Hepatocyte (in vitro differentiated cells): ENCODE results near the gene GFPT2. TPM values are rescaled to one million over a fixed set of nuclear protein-coding genes. Genes with fewer than 3 reads are reported as not detected.

Experiments used
- DNase-seq: peaks from one replicate; pipeline ENCODE4 v3.0.0-alpha.2; 2016; ENCODE audit warnings: low spot score
- H2AFZ ChIP-seq: fragments of 200-600 bp; sonication (generic); 2 replicates; pipeline ENCODE4 v1.6.0; 2016; ENCODE audit warnings: antibody characterized with exemption, mild to moderate bottlenecking
- H3K27ac ChIP-seq: fragments of 200-600 bp; sonication (generic); 2 replicates; pipeline ENCODE4 v1.5.1; 2016; ENCODE audit warnings: mild to moderate bottlenecking
- H3K27me3 ChIP-seq: fragments of 200-600 bp; sonication (generic); 2 replicates; pipeline ENCODE4 v1.6.1; 2016
- H3K36me3 ChIP-seq: fragments of 200-600 bp; sonication (generic); replicated peaks from 2 replicates; pipeline ENCODE4 v1.5.1; 2016; ENCODE audit warnings: low read depth; ENCODE audit not compliant: insufficient read depth
- H3K4me1 ChIP-seq: fragments of 200-600 bp; sonication (generic); 2 replicates; pipeline ENCODE4 v1.5.1; 2016; ENCODE audit warnings: mild to moderate bottlenecking, moderate library complexity; ENCODE audit not compliant: insufficient read depth
- H3K4me2 ChIP-seq: fragments of 200-600 bp; sonication (generic); 2 replicates; pipeline ENCODE4 v1.6.0; 2016
- H3K4me3 ChIP-seq: fragments of 200-600 bp; sonication (generic); 2 replicates; pipeline ENCODE4 v1.5.1; 2016; ENCODE audit warnings: mild to moderate bottlenecking
- H3K79me2 ChIP-seq: fragments of 200-600 bp; sonication (generic); 2 replicates; pipeline ENCODE4 v1.6.0; 2017; ENCODE audit warnings: mild to moderate bottlenecking
- H3K9me2 ChIP-seq: fragments of 200-600 bp; sonication (generic); replicated peaks from 2 replicates; pipeline ENCODE4 v1.6.0; 2017; ENCODE audit warnings: mild to moderate bottlenecking; ENCODE audit not compliant: insufficient read depth
- H3K9me3 ChIP-seq: fragments of 200-600 bp; sonication (generic); 2 replicates; pipeline ENCODE4 v1.5.1; 2016; ENCODE audit warnings: low read depth, mild to moderate bottlenecking
- H4K20me1 ChIP-seq: fragments of 200-600 bp; sonication (generic); 2 replicates; pipeline ENCODE4 v1.6.0; 2016; ENCODE audit warnings: mild to moderate bottlenecking; ENCODE audit not compliant: insufficient read depth, poor library complexity, severe bottlenecking
- CTCF ChIP-seq: fragments of 200-600 bp; sonication (generic); IDR thresholded peaks from 2 replicates; pipeline ENCODE4 v1.5.1; 2016; ENCODE audit warnings: antibody characterized with exemption, mild to moderate bottlenecking; ENCODE audit not compliant: poor library complexity
- EZH2 ChIP-seq: fragments of 200-600 bp; sonication (generic); IDR thresholded peaks from 2 replicates; pipeline ENCODE4 v1.6.1; 2016; ENCODE audit warnings: antibody characterized with exemption, mild to moderate bottlenecking, borderline replicate concordance
- EZH2phosphoT487 ChIP-seq: fragments of 200-600 bp; sonication (generic); IDR thresholded peaks from one replicate; pipeline ENCODE4 v1.6.1; 2018; ENCODE audit warnings: antibody characterized with exemption, mild to moderate bottlenecking, low read depth, moderate library complexity; ENCODE audit not compliant: unreplicated experiment, severe bottlenecking
- WGBS: methylation state at CpG from one replicate; pipeline ENCODE4 v1.1.6; 2016; ENCODE audit warnings: low lambda C conversion rate; ENCODE audit errors: missing lambda C conversion rate; 5-methylcytosine and 5-hydroxymethylcytosine counted together
- polyA plus RNA-seq: library from polyadenylated mRNA; unstranded; fragments of >200 nt; fragmentation: Nextera tagmentation; extraction: Ambion mirVana; gene quantifications from 2 replicates; pipeline ENCODE4 v1.2.1, GENCODE V29; 2016
- total RNA-seq: library from RNA; depleted of rRNA; stranded (reverse); fragments of >200 nt; gene quantifications from 2 replicates; pipeline ENCODE4 v1.2.3, GENCODE V29; 2014

Gene GFPT2
- total and polyA plus RNA-seq, 2 experiments from 2014 or later, result 15.9 to 44.6 TPM

GRCh38 chr5:180332861-180333260, 20.3 kb downstream of the GFPT2 start:
- no peaks in the 10 kb centered on the region for H3K9me3 ChIP-seq
- H4K20me1 ChIP-seq, result no peaks in the 10 kb centered on the region
- no peaks in the 10 kb centered on the region for H3K36me3 ChIP-seq
- H3K9me2 ChIP-seq, result no peaks in the 10 kb centered on the region
- WGBS, result 98% methylated on average over 3 of the region's 3 CpGs
- H3K4me2 ChIP-seq, result no peak overlapping the region
- H3K27ac ChIP-seq, result no peak overlapping the region
- H3K4me1 ChIP-seq, result peaks cover 9% of the 10 kb centered on the region
- DNase-seq, result no peak
- no peak overlapping the region for H2AFZ ChIP-seq
- TF ChIP-seq EZH2phosphoT487 (no peak), EZH2 (no peak), CTCF (no peak)
- no peaks in the 10 kb centered on the region for H3K27me3 ChIP-seq
- H3K79me2 ChIP-seq, result no peaks in the 10 kb centered on the region
- H3K4me3 ChIP-seq, result no peak overlapping the region

GRCh38 chr5:180332051-180332517, 21.1 kb downstream of the GFPT2 start:
- Histone ChIP-seq H3K4me1 (peaks cover 9% of the 10 kb centered on the region), H3K9me3 (no peaks in the 10 kb centered on the region), H2AFZ (no peak overlapping the region), H3K4me2 (peak overlapping the region; percentile 47), H3K79me2 (no peaks in the 10 kb centered on the region), H3K4me3 (no peak overlapping the region), H4K20me1 (no peaks in the 10 kb centered on the region), H3K27me3 (no peaks in the 10 kb centered on the region), H3K9me2 (no peaks in the 10 kb centered on the region), H3K36me3 (no peaks in the 10 kb centered on the region), H3K27ac (peak overlapping the region; percentile 75)
- no peak for DNase-seq
- TF ChIP-seq EZH2, result no peak
- TF ChIP-seq EZH2phosphoT487, result no peak
- TF ChIP-seq CTCF, result peak; percentile 23
- WGBS, result 13% methylated on average over 12 of the region's 13 CpGs

GRCh38 chr5:180331647-180331950, 21.5 kb downstream of the GFPT2 start:
- no peak for TF ChIP-seq EZH2phosphoT487
- 17% methylated on average over 7 of the region's 7 CpGs for WGBS
- peak overlapping the region; percentile 75 for H3K27ac ChIP-seq
- no peaks in the 10 kb centered on the region for H3K79me2 ChIP-seq
- H3K9me3 ChIP-seq, result no peaks in the 10 kb centered on the region
- no peak for DNase-seq
- peaks cover 9% of the 10 kb centered on the region for H3K4me1 ChIP-seq
- H4K20me1 ChIP-seq, result no peaks in the 10 kb centered on the region
- H3K9me2 ChIP-seq, result no peaks in the 10 kb centered on the region
- H2AFZ ChIP-seq, result no peak overlapping the region
- no peaks in the 10 kb centered on the region for H3K36me3 ChIP-seq
- no peaks in the 10 kb centered on the region for H3K27me3 ChIP-seq
- peak overlapping the region; percentile 47 for H3K4me2 ChIP-seq
- H3K4me3 ChIP-seq, result no peak overlapping the region

GRCh38 chr5:180330810-180331646, 22.1 kb downstream of the GFPT2 start:
- no peaks in the 10 kb centered on the region for H3K27me3 ChIP-seq
- 39% methylated on average over 16 of the region's 16 CpGs for WGBS
- no peaks in the 10 kb centered on the region for H4K20me1 ChIP-seq
- peak; percentile 78 for DNase-seq
- no peak overlapping the region for H2AFZ ChIP-seq
- peak overlapping the region; percentile 81 for H3K27ac ChIP-seq
- H3K4me3 ChIP-seq, result no peak overlapping the region
- no peaks in the 10 kb centered on the region for H3K36me3 ChIP-seq
- H3K79me2 ChIP-seq, result no peaks in the 10 kb centered on the region
- H3K4me2 ChIP-seq, result peak overlapping the region; percentile 60
- H3K9me3 ChIP-seq, result no peaks in the 10 kb centered on the region
- H3K4me1 ChIP-seq, result peaks cover 9% of the 10 kb centered on the region
- no peaks in the 10 kb centered on the region for H3K9me2 ChIP-seq
- TF ChIP-seq CTCF (no peak), EZH2phosphoT487 (no peak), EZH2 (no peak)
